ENCODE results near the gene ABI1. TPM values are rescaled to one million over a fixed set of nuclear protein-coding genes. Genes with fewer than 3 reads are reported as not detected.
"Not testable (repeated sequence)": the region's sequence is repeated elsewhere in the genome, so short reads cannot be mapped to it uniquely, and the experiment has no call there.

Gene ABI1
- total and polyA plus RNA-seq, 4 donors, result 10.7 to 18.3 (median 14.3) TPM

DNA sequence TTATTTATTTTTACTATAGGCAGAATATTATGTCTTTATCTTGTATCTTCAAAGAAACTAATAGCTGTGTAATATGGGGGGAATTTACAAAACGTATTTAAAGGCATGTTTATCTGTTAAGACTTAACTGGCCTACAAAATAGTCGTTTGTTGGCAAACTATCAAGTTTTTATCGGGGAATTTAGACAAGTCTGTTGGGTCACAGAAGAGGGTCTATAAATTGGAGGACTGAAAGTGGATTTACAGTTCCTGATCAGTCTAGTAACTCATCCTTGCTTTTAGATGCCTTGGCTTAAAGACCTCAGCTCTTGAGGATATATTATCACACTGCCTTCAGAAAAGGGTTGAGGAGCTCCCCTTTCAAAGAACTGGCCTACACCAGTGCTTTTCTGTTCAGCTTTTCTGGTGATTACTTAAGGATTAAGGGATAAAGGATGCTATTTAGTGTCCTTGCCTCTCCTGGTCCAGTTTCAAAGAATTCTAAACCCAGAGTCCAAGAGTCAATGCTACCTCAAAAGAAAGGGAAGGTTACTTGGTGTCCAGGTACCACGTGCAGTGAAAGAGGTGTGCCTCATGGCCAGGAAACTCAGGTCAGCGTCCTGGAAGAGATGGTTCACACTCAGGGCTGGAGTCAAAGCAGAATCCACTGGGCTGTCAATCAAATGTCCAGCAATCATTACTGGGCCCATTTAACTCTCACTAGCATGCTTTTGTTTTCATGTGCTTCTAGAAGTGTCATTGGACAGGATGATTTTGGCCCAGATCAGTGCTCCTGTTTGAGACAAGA is 42.9 kb upstream of the ABI1 start:
- 51% methylated on average over 5 of the region's 5 CpGs for WGBS
- no peak for TF ChIP-seq HNF4A (conservative IDR thresholded peaks at IDR 0.05)
- TF ChIP-seq TAF1 (conservative IDR thresholded peaks at IDR 0.05), result no peak
- no peak for TF ChIP-seq SP1 (IDR thresholded peaks at IDR 0.05)
- TF ChIP-seq EGR1 (IDR thresholded peaks at IDR 0.05; ENCODE audit: low read depth in 2 of 2), result no peak
- no peak for TF ChIP-seq FOXA1 (IDR thresholded peaks at IDR 0.05)
- no peak for TF ChIP-seq RAD21 (IDR thresholded peaks at IDR 0.05)
- TF ChIP-seq, protein P1, sequence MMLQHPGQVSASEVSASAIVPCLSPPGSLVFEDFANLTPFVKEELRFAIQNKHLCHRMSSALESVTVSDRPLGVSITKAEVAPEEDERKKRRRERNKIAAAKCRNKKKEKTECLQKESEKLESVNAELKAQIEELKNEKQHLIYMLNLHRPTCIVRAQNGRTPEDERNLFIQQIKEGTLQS (IDR thresholded peaks at IDR 0.05), result no peak
- TF ChIP-seq, protein P2, sequence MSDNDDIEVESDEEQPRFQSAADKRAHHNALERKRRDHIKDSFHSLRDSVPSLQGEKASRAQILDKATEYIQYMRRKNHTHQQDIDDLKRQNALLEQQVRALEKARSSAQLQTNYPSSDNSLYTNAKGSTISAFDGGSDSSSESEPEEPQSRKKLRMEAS (IDR thresholded peaks at IDR 0.05), result no peak
- no peak for TF ChIP-seq GABPA (IDR thresholded peaks at IDR 0.05 in 1 of 2, conservative IDR thresholded peaks at IDR 0.05 in 1 of 2)
- TF ChIP-seq HNF4G (IDR thresholded peaks at IDR 0.05), result no peak
- TF ChIP-seq, protein P3, sequence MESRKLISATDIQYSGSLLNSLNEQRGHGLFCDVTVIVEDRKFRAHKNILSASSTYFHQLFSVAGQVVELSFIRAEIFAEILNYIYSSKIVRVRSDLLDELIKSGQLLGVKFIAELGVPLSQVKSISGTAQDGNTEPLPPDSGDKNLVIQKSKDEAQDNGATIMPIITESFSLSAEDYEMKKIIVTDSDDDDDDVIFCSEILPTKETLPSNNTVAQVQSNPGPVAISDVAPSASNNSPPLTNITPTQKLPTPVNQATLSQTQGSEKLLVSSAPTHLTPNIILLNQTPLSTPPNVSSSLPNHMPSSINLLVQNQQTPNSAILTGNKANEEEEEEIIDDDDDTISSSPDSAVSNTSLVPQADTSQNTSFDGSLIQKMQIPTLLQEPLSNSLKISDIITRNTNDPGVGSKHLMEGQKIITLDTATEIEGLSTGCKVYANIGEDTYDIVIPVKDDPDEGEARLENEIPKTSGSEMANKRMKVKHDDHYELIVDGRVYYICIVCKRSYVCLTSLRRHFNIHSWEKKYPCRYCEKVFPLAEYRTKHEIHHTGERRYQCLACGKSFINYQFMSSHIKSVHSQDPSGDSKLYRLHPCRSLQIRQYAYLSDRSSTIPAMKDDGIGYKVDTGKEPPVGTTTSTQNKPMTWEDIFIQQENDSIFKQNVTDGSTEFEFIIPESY (IDR thresholded peaks at IDR 0.05), result no peak
- TF ChIP-seq, protein P4, sequence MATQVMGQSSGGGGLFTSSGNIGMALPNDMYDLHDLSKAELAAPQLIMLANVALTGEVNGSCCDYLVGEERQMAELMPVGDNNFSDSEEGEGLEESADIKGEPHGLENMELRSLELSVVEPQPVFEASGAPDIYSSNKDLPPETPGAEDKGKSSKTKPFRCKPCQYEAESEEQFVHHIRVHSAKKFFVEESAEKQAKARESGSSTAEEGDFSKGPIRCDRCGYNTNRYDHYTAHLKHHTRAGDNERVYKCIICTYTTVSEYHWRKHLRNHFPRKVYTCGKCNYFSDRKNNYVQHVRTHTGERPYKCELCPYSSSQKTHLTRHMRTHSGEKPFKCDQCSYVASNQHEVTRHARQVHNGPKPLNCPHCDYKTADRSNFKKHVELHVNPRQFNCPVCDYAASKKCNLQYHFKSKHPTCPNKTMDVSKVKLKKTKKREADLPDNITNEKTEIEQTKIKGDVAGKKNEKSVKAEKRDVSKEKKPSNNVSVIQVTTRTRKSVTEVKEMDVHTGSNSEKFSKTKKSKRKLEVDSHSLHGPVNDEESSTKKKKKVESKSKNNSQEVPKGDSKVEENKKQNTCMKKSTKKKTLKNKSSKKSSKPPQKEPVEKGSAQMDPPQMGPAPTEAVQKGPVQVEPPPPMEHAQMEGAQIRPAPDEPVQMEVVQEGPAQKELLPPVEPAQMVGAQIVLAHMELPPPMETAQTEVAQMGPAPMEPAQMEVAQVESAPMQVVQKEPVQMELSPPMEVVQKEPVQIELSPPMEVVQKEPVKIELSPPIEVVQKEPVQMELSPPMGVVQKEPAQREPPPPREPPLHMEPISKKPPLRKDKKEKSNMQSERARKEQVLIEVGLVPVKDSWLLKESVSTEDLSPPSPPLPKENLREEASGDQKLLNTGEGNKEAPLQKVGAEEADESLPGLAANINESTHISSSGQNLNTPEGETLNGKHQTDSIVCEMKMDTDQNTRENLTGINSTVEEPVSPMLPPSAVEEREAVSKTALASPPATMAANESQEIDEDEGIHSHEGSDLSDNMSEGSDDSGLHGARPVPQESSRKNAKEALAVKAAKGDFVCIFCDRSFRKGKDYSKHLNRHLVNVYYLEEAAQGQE (IDR thresholded peaks at IDR 0.05), result no peak
- no peak for TF ChIP-seq NR2F2 (IDR thresholded peaks at IDR 0.05)
- no peak for TF ChIP-seq RXRA (IDR thresholded peaks at IDR 0.05)
- TF ChIP-seq, protein P5, sequence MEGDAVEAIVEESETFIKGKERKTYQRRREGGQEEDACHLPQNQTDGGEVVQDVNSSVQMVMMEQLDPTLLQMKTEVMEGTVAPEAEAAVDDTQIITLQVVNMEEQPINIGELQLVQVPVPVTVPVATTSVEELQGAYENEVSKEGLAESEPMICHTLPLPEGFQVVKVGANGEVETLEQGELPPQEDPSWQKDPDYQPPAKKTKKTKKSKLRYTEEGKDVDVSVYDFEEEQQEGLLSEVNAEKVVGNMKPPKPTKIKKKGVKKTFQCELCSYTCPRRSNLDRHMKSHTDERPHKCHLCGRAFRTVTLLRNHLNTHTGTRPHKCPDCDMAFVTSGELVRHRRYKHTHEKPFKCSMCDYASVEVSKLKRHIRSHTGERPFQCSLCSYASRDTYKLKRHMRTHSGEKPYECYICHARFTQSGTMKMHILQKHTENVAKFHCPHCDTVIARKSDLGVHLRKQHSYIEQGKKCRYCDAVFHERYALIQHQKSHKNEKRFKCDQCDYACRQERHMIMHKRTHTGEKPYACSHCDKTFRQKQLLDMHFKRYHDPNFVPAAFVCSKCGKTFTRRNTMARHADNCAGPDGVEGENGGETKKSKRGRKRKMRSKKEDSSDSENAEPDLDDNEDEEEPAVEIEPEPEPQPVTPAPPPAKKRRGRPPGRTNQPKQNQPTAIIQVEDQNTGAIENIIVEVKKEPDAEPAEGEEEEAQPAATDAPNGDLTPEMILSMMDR (IDR thresholded peaks at IDR 0.05; ENCODE audit: low read depth, low read length, missing input control), result no peak
- DNase-seq (ENCODE audit: low spot score), result no peak
- H3K9me3 ChIP-seq (ENCODE audit: control insufficient read depth in 4 of 4, low read length in 3 of 4), result peaks cover 0 to 1% (median 0%) of the 10 kb centered on the region in 4 donors
- H3K4me1 ChIP-seq (ENCODE audit: control insufficient read depth in 4 of 4, insufficient read depth in 4 of 4, low read length in 3 of 4), result no peaks in the 10 kb centered on the region
- H3K36me3 ChIP-seq (ENCODE audit: control insufficient read depth in 4 of 4, insufficient read depth in 3 of 4, low read depth in 1 of 4, low read length in 3 of 4), result no peaks in the 10 kb centered on the region
- H3K27me3 ChIP-seq (ENCODE audit: control insufficient read depth in 4 of 4, insufficient read depth in 4 of 4, low read length in 3 of 4), result no peaks in the 10 kb centered on the region
- no peak overlapping the region for H3K27ac ChIP-seq (ENCODE audit: low read depth in 1 of 2, low read length in 2 of 2)
- no peak overlapping the region for H3K9ac ChIP-seq (ENCODE audit: low read depth in 1 of 2, low read length in 2 of 2)
- H3K4me3 ChIP-seq (ENCODE audit: low read depth in 1 of 3, low read length in 3 of 3), result no peak overlapping the region

DNA sequence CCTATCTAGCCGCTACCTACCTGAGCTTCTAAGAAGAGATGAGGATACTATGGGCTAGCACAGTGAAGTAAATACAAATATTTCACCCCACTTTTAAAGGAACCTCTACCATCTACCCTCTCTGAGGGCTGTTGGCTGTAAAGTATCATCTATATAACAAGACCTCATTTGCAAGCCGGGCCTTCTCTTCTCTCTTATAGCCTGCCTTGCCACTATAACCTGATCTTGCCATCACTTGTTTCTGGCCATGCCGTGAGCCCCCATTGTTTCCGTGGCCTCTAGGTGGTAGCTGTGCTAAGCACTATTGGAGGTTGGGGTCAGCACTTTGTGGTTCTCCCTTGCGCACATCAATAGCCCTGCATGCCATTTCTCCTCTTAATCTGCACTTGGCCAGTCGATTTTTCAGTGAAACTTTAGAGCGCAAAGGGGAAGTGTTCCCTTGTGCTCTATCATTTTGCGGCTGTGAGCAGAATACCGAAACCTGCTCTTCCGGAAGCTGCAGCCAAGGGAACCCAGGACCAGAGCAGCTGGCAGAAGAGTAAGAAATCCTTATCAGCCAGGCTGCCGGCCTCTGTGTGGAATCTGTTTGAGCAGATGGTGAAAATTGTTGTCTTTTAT is 31.7 kb upstream of the ABI1 start:
- H3K4me3 ChIP-seq (ENCODE audit: low read depth in 1 of 3, low read length in 3 of 3); H3K4me1 ChIP-seq (ENCODE audit: control insufficient read depth in 4 of 4, insufficient read depth in 4 of 4, low read length in 3 of 4); H3K36me3 ChIP-seq (ENCODE audit: control insufficient read depth in 4 of 4, insufficient read depth in 3 of 4, low read depth in 1 of 4, low read length in 3 of 4); H3K9me3 ChIP-seq (ENCODE audit: control insufficient read depth in 4 of 4, low read length in 3 of 4); H3K27me3 ChIP-seq (ENCODE audit: control insufficient read depth in 4 of 4, insufficient read depth in 4 of 4, low read length in 3 of 4); DNase-seq (ENCODE audit: low spot score); H3K9ac ChIP-seq (ENCODE audit: low read depth in 1 of 2, low read length in 2 of 2); H3K27ac ChIP-seq (ENCODE audit: low read depth in 1 of 2, low read length in 2 of 2): not testable (repeated sequence)
- 60% methylated on average over 9 of the region's 11 CpGs for WGBS

Measured in liver (tissue), 9 donors.